ENCODE data around the gene TRPM2.

TRPM2 gene

GRCh38 chr21:44485254-44485793 lies 131.9 kb downstream of the TRPM2 start:
- no peak for DNase-seq (ENCODE audit: low read depth)

GRCh38 chr21:44485796-44486195 lies 132.4 kb downstream of the TRPM2 start:
- no peak for DNase-seq (ENCODE audit: low read depth)

DNA sequence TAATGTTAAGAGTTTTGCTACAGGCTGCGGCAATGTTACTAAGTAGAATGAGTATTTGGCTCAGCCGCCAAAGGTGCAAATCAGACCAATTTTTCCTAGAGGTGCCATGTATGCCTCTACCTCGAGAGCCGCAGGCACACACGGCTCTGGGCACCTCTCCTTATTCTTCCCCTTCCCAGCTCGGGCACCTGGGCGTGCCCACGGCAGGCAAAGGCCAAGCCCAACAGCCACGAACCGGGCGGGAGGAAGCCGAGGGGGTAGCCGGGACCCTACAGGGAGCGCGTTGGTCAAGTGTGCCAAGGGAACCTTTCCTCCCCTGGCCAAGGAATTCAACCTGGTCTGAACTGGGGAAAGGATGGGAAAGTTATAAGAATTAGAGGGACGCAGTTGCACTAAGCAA lies 132.9 kb downstream of the TRPM2 start:
- DNase-seq (ENCODE audit: low read depth) = no peak

GRCh38 chr21:44487831-44488230 lies 134.4 kb downstream of the TRPM2 start:
- peak; percentile 8 for DNase-seq (ENCODE audit: low read depth)

DNA sequence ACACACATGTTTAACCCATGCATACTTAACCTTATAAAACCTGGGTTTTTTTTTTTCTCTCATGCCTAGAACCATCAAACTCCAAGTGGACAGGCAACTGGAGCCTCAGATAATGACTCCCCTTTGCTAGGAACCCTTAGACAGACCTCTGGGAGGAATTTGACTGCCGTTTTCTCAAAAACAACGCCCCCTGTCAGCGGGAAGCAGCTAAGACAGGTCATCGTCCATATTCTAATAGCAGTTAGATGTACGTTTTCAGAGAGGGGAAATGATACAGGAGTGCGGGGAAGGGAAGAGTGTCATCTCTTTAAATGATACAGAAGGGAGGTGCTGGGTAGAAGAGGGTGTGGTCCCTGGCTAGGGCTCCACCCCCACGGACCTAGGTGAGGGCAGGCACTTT lies 136.5 kb downstream of the TRPM2 start:
- no peak for DNase-seq (ENCODE audit: low read depth)

DNA sequence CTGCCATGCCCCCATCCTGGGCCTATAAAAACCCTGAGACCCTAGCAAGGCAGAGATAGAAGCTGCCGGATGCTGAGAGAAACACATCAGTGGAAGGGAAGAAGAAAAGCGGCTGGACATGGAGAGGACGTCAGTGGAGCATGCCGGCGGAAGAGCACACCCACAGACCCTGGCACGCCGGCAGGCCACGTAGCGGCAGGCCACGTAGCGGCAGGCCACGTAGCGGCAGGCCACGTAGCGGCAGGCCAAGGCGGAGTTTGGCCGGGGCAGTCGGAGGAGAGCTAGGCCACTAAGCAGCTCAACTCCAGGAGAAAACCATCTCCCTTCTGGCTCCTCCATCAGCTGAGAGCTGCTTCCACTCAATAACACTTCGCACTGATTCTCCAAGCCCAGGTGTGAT lies 137.0 kb downstream of the TRPM2 start:
- no peak for DNase-seq (ENCODE audit: low read depth)

- DNase-seq (ENCODE audit: low read depth) = no peak
Measured at GRCh38 chr21:44490816-44491215, 137.4 kb downstream of the TRPM2 start.

Data from fibroblast of gingiva (primary cell).